ENCODE data around the gene PSMB3.

The PSMB3 gene

GRCh38 chr17:38730526-38731379 is 21.8 kb upstream of the PSMB3 start (continued):
- TF ChIP-seq INSM2 (tag by site-specific recombination; IDR thresholded peaks at IDR 0.05) (0 out of 2 replicates have a peak, but pooled peaks have one; percentile 37), ZNF174 (tag by site-specific recombination; IDR thresholded peaks at IDR 0.05) (no peak), ZNF24 (tag by site-specific recombination; IDR thresholded peaks at IDR 0.05) (no peak), ZNF248 (tag by site-specific recombination; IDR thresholded peaks at IDR 0.05) (no peak), ZNF629 (tag by site-specific recombination; IDR thresholded peaks at IDR 0.05) (peak; percentile 33; the same call in 1 of the 2 replicates), ZFP3 (tag by site-specific recombination; IDR thresholded peaks at IDR 0.05; ENCODE audit: low read depth) (no peak), ZFHX2 (tag by site-specific recombination; conservative IDR thresholded peaks at IDR 0.05) (peak; percentile 93), OSR2 (tag by site-specific recombination; IDR thresholded peaks at IDR 0.05) (no peak), ZNF660 (tag by site-specific recombination; IDR thresholded peaks at IDR 0.05) (no peak), ZBTB49 (tag by site-specific recombination; IDR thresholded peaks at IDR 0.05; ENCODE audit: low read depth) (no peak), KLF8 (tag by site-specific recombination; IDR thresholded peaks at IDR 0.05) (peak; percentile 68; the same call in 1 of the 2 replicates), ZNF621 (tag by site-specific recombination; IDR thresholded peaks at IDR 0.05) (no peak), KLF9 (tag by site-specific recombination; IDR thresholded peaks at IDR 0.05; ENCODE audit: low read depth) (peak; percentile 59; the same call in 1 of the 2 replicates), ZNF473 (tag by site-specific recombination; IDR thresholded peaks at IDR 0.05) (no peak), ZNF140 (tag by site-specific recombination; IDR thresholded peaks at IDR 0.05) (no peak), ZNF701 (tag by site-specific recombination; IDR thresholded peaks at IDR 0.05) (no peak), ZNF624 (tag by site-specific recombination; IDR thresholded peaks at IDR 0.05) (no peak), ZNF423 (tag by site-specific recombination; IDR thresholded peaks at IDR 0.05) (peak; percentile 42), ZNF302 (tag by site-specific recombination; IDR thresholded peaks at IDR 0.05; ENCODE audit: low read depth) (no peak), ZNF747 (tag by site-specific recombination; IDR thresholded peaks at IDR 0.05) (no peak), ZSCAN23 (tag by site-specific recombination; IDR thresholded peaks at IDR 0.05) (peak; percentile 59; the same call in 1 of the 2 replicates), ZNF654 (tag by site-specific recombination; IDR thresholded peaks at IDR 0.05; ENCODE audit: low read depth) (no peak), KLF1 (tag by site-specific recombination; IDR thresholded peaks at IDR 0.05) (peak; percentile 32; the same call in 1 of the 2 replicates), ZNF157 (tag by site-specific recombination; IDR thresholded peaks at IDR 0.05) (no peak), SCRT1 (tag by site-specific recombination; IDR thresholded peaks at IDR 0.05; ENCODE audit: borderline replicate concordance) (no peak), ZNF37A (tag by site-specific recombination; IDR thresholded peaks at IDR 0.05) (no peak), ZNF830 (tag by site-specific recombination; IDR thresholded peaks at IDR 0.05; ENCODE audit: low read depth) (no peak)
- TF ChIP-seq, protein P1, sequence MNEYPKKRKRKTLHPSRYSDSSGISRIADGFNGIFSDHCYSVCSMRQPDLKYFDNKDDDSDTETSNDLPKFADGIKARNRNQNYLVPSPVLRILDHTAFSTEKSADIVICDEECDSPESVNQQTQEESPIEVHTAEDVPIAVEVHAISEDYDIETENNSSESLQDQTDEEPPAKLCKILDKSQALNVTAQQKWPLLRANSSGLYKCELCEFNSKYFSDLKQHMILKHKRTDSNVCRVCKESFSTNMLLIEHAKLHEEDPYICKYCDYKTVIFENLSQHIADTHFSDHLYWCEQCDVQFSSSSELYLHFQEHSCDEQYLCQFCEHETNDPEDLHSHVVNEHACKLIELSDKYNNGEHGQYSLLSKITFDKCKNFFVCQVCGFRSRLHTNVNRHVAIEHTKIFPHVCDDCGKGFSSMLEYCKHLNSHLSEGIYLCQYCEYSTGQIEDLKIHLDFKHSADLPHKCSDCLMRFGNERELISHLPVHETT (tag by site-specific recombination; IDR thresholded peaks at IDR 0.05): 0 out of 2 replicates have a peak, but pooled peaks have one; percentile 64
- TF ChIP-seq, protein P2, sequence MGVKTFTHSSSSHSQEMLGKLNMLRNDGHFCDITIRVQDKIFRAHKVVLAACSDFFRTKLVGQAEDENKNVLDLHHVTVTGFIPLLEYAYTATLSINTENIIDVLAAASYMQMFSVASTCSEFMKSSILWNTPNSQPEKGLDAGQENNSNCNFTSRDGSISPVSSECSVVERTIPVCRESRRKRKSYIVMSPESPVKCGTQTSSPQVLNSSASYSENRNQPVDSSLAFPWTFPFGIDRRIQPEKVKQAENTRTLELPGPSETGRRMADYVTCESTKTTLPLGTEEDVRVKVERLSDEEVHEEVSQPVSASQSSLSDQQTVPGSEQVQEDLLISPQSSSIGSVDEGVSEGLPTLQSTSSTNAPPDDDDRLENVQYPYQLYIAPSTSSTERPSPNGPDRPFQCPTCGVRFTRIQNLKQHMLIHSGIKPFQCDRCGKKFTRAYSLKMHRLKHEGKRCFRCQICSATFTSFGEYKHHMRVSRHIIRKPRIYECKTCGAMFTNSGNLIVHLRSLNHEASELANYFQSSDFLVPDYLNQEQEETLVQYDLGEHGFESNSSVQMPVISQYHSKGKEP (tag by site-specific recombination; IDR thresholded peaks at IDR 0.05): no peak
- TF ChIP-seq, protein P3, sequence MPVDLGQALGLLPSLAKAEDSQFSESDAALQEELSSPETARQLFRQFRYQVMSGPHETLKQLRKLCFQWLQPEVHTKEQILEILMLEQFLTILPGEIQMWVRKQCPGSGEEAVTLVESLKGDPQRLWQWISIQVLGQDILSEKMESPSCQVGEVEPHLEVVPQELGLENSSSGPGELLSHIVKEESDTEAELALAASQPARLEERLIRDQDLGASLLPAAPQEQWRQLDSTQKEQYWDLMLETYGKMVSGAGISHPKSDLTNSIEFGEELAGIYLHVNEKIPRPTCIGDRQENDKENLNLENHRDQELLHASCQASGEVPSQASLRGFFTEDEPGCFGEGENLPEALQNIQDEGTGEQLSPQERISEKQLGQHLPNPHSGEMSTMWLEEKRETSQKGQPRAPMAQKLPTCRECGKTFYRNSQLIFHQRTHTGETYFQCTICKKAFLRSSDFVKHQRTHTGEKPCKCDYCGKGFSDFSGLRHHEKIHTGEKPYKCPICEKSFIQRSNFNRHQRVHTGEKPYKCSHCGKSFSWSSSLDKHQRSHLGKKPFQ (tag by site-specific recombination; IDR thresholded peaks at IDR 0.05): no peak

Data from HEK293 (cell line).